PC-3 (cell line): ENCODE results near the gene FURIN. TPM values are rescaled to one million over a fixed set of nuclear protein-coding genes. Genes with fewer than 3 reads are reported as not detected.
A peak's percentile ranks its signal among the peaks of the same experiment; 100 is the strongest.

ENCODE experiments used
- ATAC-seq: fragments of 200-7000 bp; cut with Tn5 transposase; 2 replicates; pipeline ENCODE4 v1.9.1; 2020; ENCODE audit warnings: mild to moderate bottlenecking, moderate library complexity
- BruUV-seq: library from RNA; stranded (reverse); fragments of 400-500 nt; replicated peaks from 2 replicates; lab custom pipeline; 2021; lab: Mats Ljungman, UMichigan
- CTCF ChIA-PET: fragments of 300-600 bp; sonication (Branson Sonifier 250); formaldehyde crosslinking; loops from one replicate; lab custom pipeline; 2022; ENCODE audit warnings: antibody characterized with exemption; lab: Charles Lee
- POLR2A ChIA-PET: fragments of 300-600 bp; sonication (Branson Sonifier 250); formaldehyde crosslinking; loops from one replicate; lab custom pipeline; 2022; ENCODE audit warnings: antibody characterized with exemption; ENCODE audit not compliant: unreplicated experiment; lab: Charles Lee
- DNase-seq: peaks from one replicate; pipeline ENCODE4 v3.0.0-alpha.2; 2015
- H2AFZ ChIP-seq: fragments of 300-600 bp; sonication (generic); 2 replicates; pipeline ENCODE4 v1.6.0; 2016; ENCODE audit warnings: antibody characterized with exemption, low read length
- H3F3A ChIP-seq: fragments of 300-600 bp; sonication (generic); one replicate; pipeline ENCODE4 v1.6.0; 2017; ENCODE audit warnings: antibody characterized with exemption, low read length, control low read depth, mild to moderate bottlenecking; ENCODE audit not compliant: unreplicated experiment
- H3K27ac ChIP-seq: fragments of 300-600 bp; sonication (generic); 2 replicates; pipeline ENCODE4 v1.5.1; 2016; ENCODE audit warnings: mild to moderate bottlenecking, low read length
- H3K27me3 ChIP-seq: fragments of 300-600 bp; sonication (generic); 2 replicates; pipeline ENCODE4 v1.6.1; 2016; ENCODE audit warnings: low read length, mixed read lengths
- H3K36me3 ChIP-seq: fragments of 300-600 bp; sonication (generic); 2 replicates; pipeline ENCODE4 v1.6.1; 2016; ENCODE audit warnings: low read depth, mixed run types, low read length, mixed read lengths
- H3K4me1 ChIP-seq: fragments of 300-600 bp; sonication (generic); 2 replicates; pipeline ENCODE4 v1.5.1; 2016; ENCODE audit warnings: low read length; ENCODE audit not compliant: insufficient read depth
- H3K4me2 ChIP-seq: fragments of 300-600 bp; sonication (generic); 2 replicates; pipeline ENCODE4 v1.6.0; 2016; ENCODE audit warnings: low read length
- H3K4me3 ChIP-seq: fragments of 300-600 bp; sonication (generic); 2 replicates; pipeline ENCODE4 v1.5.1; 2016; ENCODE audit warnings: mild to moderate bottlenecking, low read length, mixed read lengths
- H3K79me2 ChIP-seq: fragments of 300-600 bp; sonication (generic); 2 replicates; pipeline ENCODE4 v1.6.1; 2017; ENCODE audit warnings: low read length, mixed read lengths
- H3K9ac ChIP-seq: fragments of 300-600 bp; sonication (generic); 2 replicates; pipeline ENCODE4 v1.6.0; 2016; ENCODE audit warnings: mild to moderate bottlenecking, low read length
- H3K9me2 ChIP-seq: fragments of 300-600 bp; sonication (generic); replicated peaks from 2 replicates; pipeline ENCODE4 v1.6.1; 2016; ENCODE audit warnings: mixed run types, low read length, mixed read lengths
- H3K9me3 ChIP-seq: fragments of 300-600 bp; sonication (generic); 2 replicates; pipeline ENCODE4 v1.6.1; 2016; ENCODE audit warnings: low read length, mixed read lengths
- H4K20me1 ChIP-seq: fragments of 300-600 bp; sonication (generic); 2 replicates; pipeline ENCODE4 v1.6.1; 2016; ENCODE audit warnings: low read length, mixed read lengths
- EZH2 ChIP-seq: fragments of 300-600 bp; sonication (generic); IDR thresholded peaks from one replicate; pipeline ENCODE4 v1.6.1; 2017; ENCODE audit warnings: antibody characterized with exemption, mild to moderate bottlenecking, low read length; ENCODE audit not compliant: unreplicated experiment
- EZH2phosphoT487 ChIP-seq: fragments of 300-600 bp; sonication (generic); IDR thresholded peaks from 2 replicates; pipeline ENCODE4 v1.6.1; 2018; ENCODE audit warnings: mild to moderate bottlenecking, antibody characterized with exemption, low read length, borderline replicate concordance
- intact Hi-C: fragments of 100-400 bp; cut with micrococcal nuclease; formaldehyde crosslinking; loops from 2 replicates; pipeline ENCODE4 v1.9.0; 2023
- total RNA-seq: library from RNA; depleted of rRNA; stranded (reverse); fragments of >200 nt; gene quantifications from 2 replicates; pipeline ENCODE4 v1.2.3, GENCODE V29; 2014
- TF ChIP-seq, protein P1 (sequence below): fragments of 300-600 bp; sonication (generic); conservative IDR thresholded peaks from 2 replicates; pipeline ENCODE4 v1.5.1; 2017; ENCODE audit warnings: antibody characterized with exemption, low read depth, mild to moderate bottlenecking, low read length

FURIN gene
- total RNA-seq, 1 experiment from 2014 or later: 39.1 TPM

- Histone ChIP-seq H3K36me3 (no peaks in the 10 kb centered on the region), H3K4me1 (peaks cover 69% of the 10 kb centered on the region), H4K20me1 (peaks cover 15% of the 10 kb centered on the region; the same call in 1 of the 2 replicates), H3F3A (peaks cover 4% of the 10 kb centered on the region), H3K9ac (peak overlapping the region; percentile 58), H3K4me3 (peak overlapping the region; percentile 33), H3K27ac (peak overlapping the region; percentile 84), H3K9me3 (no peaks in the 10 kb centered on the region), H3K9me2 (no peaks in the 10 kb centered on the region), H3K27me3 (no peaks in the 10 kb centered on the region), H2AFZ (no peak overlapping the region), H3K79me2 (peaks cover 36% of the 10 kb centered on the region), H3K4me2 (peak overlapping the region; percentile 77)
- TF ChIP-seq, protein P1, sequence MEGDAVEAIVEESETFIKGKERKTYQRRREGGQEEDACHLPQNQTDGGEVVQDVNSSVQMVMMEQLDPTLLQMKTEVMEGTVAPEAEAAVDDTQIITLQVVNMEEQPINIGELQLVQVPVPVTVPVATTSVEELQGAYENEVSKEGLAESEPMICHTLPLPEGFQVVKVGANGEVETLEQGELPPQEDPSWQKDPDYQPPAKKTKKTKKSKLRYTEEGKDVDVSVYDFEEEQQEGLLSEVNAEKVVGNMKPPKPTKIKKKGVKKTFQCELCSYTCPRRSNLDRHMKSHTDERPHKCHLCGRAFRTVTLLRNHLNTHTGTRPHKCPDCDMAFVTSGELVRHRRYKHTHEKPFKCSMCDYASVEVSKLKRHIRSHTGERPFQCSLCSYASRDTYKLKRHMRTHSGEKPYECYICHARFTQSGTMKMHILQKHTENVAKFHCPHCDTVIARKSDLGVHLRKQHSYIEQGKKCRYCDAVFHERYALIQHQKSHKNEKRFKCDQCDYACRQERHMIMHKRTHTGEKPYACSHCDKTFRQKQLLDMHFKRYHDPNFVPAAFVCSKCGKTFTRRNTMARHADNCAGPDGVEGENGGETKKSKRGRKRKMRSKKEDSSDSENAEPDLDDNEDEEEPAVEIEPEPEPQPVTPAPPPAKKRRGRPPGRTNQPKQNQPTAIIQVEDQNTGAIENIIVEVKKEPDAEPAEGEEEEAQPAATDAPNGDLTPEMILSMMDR: no peak
- TF ChIP-seq EZH2phosphoT487: no peak
- TF ChIP-seq EZH2: no peak
- BruUV-seq: no TSS peak
- ChIA-PET POLR2A (no interaction called here), CTCF (no interaction called here)
- intact Hi-C loops: no loop called here
- ATAC-seq (no peak), DNase-seq (no peak)
Measured at GRCh38 chr15:90869140-90869541, 753 bp downstream of the FURIN start.

GRCh38 chr15:90869601-90870353, 1.4 kb downstream of the FURIN start:
- peaks cover 70% of the 10 kb centered on the region for H3K4me1 ChIP-seq
- TF ChIP-seq EZH2: no peak
- TF ChIP-seq EZH2phosphoT487: no peak
- TF ChIP-seq, protein P1: no peak
- no peaks in the 10 kb centered on the region for H3K27me3 ChIP-seq
- no peaks in the 10 kb centered on the region for H3K9me3 ChIP-seq
- CTCF ChIA-PET: no interaction called here
- no peak overlapping the region for H2AFZ ChIP-seq
- H3K79me2 ChIP-seq: peaks cover 42% of the 10 kb centered on the region
- DNase-seq: peak; percentile 90
- H3K4me3 ChIP-seq: peak overlapping the region; percentile 68; the same call in 1 of the 2 replicates
- H3F3A ChIP-seq: peaks cover 4% of the 10 kb centered on the region
- no peaks in the 10 kb centered on the region for H3K9me2 ChIP-seq
- ATAC-seq: peak; percentile 51
- peak overlapping the region; percentile 75 for H3K9ac ChIP-seq
- H3K4me2 ChIP-seq: peak overlapping the region; percentile 77
- H4K20me1 ChIP-seq: peaks cover 15% of the 10 kb centered on the region; the same call in 1 of the 2 replicates
- intact Hi-C loops: loop anchor here (5.0 kb wide), 1 partner anchor 152 kb away; the partner anchor contains the start of gene BLM
- H3K27ac ChIP-seq: peak overlapping the region; percentile 84
- H3K36me3 ChIP-seq: no peaks in the 10 kb centered on the region
- POLR2A ChIA-PET: no interaction called here
- no TSS peak for BruUV-seq
